Neuronal stem cell (in vitro differentiated cells): Measurements from ENCODE around the gene NACA2.
"Not testable (repeated sequence)": the region's sequence is repeated elsewhere in the genome, so short reads cannot be mapped to it uniquely, and the experiment has no call there.

Source experiments
- DNase-seq: peaks from one replicate; pipeline ENCODE4 v3.0.0-alpha.2; 2013; ENCODE audit warnings: low spot score
- H2AFZ ChIP-seq: one replicate; pipeline ENCODE4 v1.6.1; 2013; ENCODE audit warnings: mild to moderate bottlenecking, low read length, inconsistent platforms
- H2AK5ac ChIP-seq: 2 replicates; pipeline ENCODE4 v1.6.1; 2013; ENCODE audit warnings: low read depth, mild to moderate bottlenecking, inconsistent platforms, low read length, moderate library complexity, mixed read lengths
- H2BK120ac ChIP-seq: 2 replicates; pipeline ENCODE4 v1.6.1; 2013; ENCODE audit warnings: low read depth, mild to moderate bottlenecking, inconsistent platforms, low read length, moderate library complexity, mixed read lengths
- H2BK12ac ChIP-seq: one replicate; pipeline ENCODE4 v1.6.1; 2013; ENCODE audit warnings: low read length, inconsistent platforms
- H2BK15ac ChIP-seq: 2 replicates; pipeline ENCODE4 v1.6.1; 2013; ENCODE audit warnings: mild to moderate bottlenecking, low read length, inconsistent platforms, mixed read lengths
- H2BK5ac ChIP-seq: one replicate; pipeline ENCODE4 v1.6.1; 2013; ENCODE audit warnings: inconsistent platforms, mild to moderate bottlenecking, low read length, moderate library complexity
- H3K14ac ChIP-seq: one replicate; pipeline ENCODE4 v1.6.1; 2013; ENCODE audit warnings: low read length, inconsistent platforms
- H3K18ac ChIP-seq: 2 replicates; pipeline ENCODE4 v1.6.1; 2013; ENCODE audit warnings: low read length, inconsistent platforms
- H3K23ac ChIP-seq: 2 replicates; pipeline ENCODE4 v1.6.1; 2013; ENCODE audit warnings: low read depth, mild to moderate bottlenecking, mixed read lengths, low read length, inconsistent platforms; ENCODE audit not compliant: poor library complexity
- H3K27ac ChIP-seq: replicated peaks from 3 replicates; pipeline ENCODE4 v1.5.1; 2013; ENCODE audit warnings: low read length, inconsistent platforms
- H3K27me3 ChIP-seq, 3 experiments: 2 replicates each; pipeline ENCODE4 v1.6.1; 2013; ENCODE audit warnings: low read length in 3 of 3, mild to moderate bottlenecking in 2 of 3, inconsistent platforms in 1 of 3, low read depth in 1 of 3, mixed read lengths in 1 of 3, moderate library complexity in 1 of 3; ENCODE audit not compliant: control insufficient read depth in 3 of 3, insufficient read depth in 3 of 3
- H3K36me3 ChIP-seq, 2 donors: replicated peaks in 1 of 2; 2 replicates each; pipeline ENCODE4 v1.6.1; 2013; ENCODE audit warnings: low read length in 2 of 2; ENCODE audit not compliant: control insufficient read depth in 2 of 2, insufficient read depth in 2 of 2
- H3K4ac ChIP-seq: 2 replicates; pipeline ENCODE4 v1.6.1; 2013; ENCODE audit warnings: inconsistent platforms, mild to moderate bottlenecking, low read length, moderate library complexity
- H3K4me1 ChIP-seq, 2 donors: 1 replicate in 1 of 2; 2 replicates in 1 of 2; pipeline ENCODE4 v1.6.1; 2013; ENCODE audit warnings: low read length in 2 of 2, low read depth in 1 of 2; ENCODE audit not compliant: control insufficient read depth in 2 of 2, insufficient read depth in 1 of 2
- H3K4me2 ChIP-seq: one replicate; pipeline ENCODE4 v1.6.1; 2013; ENCODE audit warnings: mild to moderate bottlenecking, low read length, inconsistent platforms; ENCODE audit not compliant: insufficient read depth, poor library complexity, severe bottlenecking
- H3K4me3 ChIP-seq, 2 donors: 2 replicates each; pipeline ENCODE4 v1.5.1; 2013; ENCODE audit warnings: low read length in 2 of 2, mild to moderate bottlenecking in 2 of 2, inconsistent platforms in 1 of 2, moderate library complexity in 1 of 2
- H3K79me1 ChIP-seq: one replicate; pipeline ENCODE4 v1.6.1; 2013; ENCODE audit warnings: low read depth, mild to moderate bottlenecking, inconsistent platforms, low read length, moderate library complexity
- H3K9ac ChIP-seq: one replicate; pipeline ENCODE4 v1.6.1; 2013; ENCODE audit warnings: mild to moderate bottlenecking, low read depth, low read length, inconsistent platforms; ENCODE audit not compliant: poor library complexity
- H3K9me3 ChIP-seq, 2 donors: replicated peaks in 1 of 2; 2 replicates each; pipeline versions ENCODE3 to v1.6.1; 2013; ENCODE audit warnings: low read length in 2 of 2, mild to moderate bottlenecking in 2 of 2, inconsistent platforms in 1 of 2, low read depth in 1 of 2, mixed read lengths in 1 of 2, moderate library complexity in 1 of 2; ENCODE audit not compliant: control insufficient read depth in 2 of 2, insufficient read depth in 1 of 2
- H4K8ac ChIP-seq: one replicate; pipeline ENCODE4 v1.6.1; 2013; ENCODE audit warnings: low read depth, mild to moderate bottlenecking, inconsistent platforms, low read length, moderate library complexity
- H4K91ac ChIP-seq: one replicate; pipeline ENCODE4 v1.6.1; 2013; ENCODE audit warnings: low read length, low read depth, mild to moderate bottlenecking, inconsistent platforms; ENCODE audit not compliant: poor library complexity
- WGBS, 2 donors: extraction: QIAGEN DNeasy Blood & Tissue Kit; methylation state at CpG; one replicate each; pipeline ENCODE4 v1.1.7; 2013; ENCODE audit warnings: missing lambda C conversion rate in 2 of 2, mixed read lengths in 1 of 2; ENCODE audit not compliant: insufficient read length in 2 of 2, insufficient replicate concordance in 1 of 2; ENCODE audit errors: extremely low coverage in 2 of 2; 5-methylcytosine and 5-hydroxymethylcytosine counted together

The NACA2 gene

DNA sequence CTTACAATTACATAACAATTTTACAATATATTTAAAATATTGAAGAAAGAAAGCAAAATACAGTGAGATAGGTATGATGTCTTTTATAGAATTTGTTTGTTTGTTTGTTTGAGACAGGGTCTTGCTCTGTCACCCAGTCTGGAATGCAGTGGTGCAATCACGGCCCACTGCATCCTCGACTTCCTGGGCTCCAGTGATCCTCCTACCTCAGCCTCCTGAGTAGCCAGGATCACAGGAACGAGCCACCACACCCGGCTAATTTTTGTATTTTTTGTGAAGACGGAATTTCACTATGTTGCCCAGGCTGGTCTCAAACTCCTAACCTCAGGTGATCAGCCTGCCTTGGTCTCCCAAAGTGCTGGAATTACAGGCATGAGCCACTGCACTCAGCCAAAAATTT is 21.5 kb downstream of the NACA2 start:
- not testable (repeated sequence) for H2BK15ac ChIP-seq, H2AK5ac ChIP-seq, H3K79me1 ChIP-seq, H3K4me2 ChIP-seq, H3K9me3 ChIP-seq, H2BK12ac ChIP-seq, H3K4me1 ChIP-seq, H3K14ac ChIP-seq, H3K23ac ChIP-seq, H3K4ac ChIP-seq, H3K18ac ChIP-seq, H4K91ac ChIP-seq, H3K27ac ChIP-seq, H3K36me3 ChIP-seq, H2BK120ac ChIP-seq, H2AFZ ChIP-seq, H2BK5ac ChIP-seq, DNase-seq, H4K8ac ChIP-seq, H3K9ac ChIP-seq, H3K27me3 ChIP-seq, H3K4me3 ChIP-seq
- no CpG with 5 or more reads among the region's 5 CpGs for WGBS, 2 donors

DNA sequence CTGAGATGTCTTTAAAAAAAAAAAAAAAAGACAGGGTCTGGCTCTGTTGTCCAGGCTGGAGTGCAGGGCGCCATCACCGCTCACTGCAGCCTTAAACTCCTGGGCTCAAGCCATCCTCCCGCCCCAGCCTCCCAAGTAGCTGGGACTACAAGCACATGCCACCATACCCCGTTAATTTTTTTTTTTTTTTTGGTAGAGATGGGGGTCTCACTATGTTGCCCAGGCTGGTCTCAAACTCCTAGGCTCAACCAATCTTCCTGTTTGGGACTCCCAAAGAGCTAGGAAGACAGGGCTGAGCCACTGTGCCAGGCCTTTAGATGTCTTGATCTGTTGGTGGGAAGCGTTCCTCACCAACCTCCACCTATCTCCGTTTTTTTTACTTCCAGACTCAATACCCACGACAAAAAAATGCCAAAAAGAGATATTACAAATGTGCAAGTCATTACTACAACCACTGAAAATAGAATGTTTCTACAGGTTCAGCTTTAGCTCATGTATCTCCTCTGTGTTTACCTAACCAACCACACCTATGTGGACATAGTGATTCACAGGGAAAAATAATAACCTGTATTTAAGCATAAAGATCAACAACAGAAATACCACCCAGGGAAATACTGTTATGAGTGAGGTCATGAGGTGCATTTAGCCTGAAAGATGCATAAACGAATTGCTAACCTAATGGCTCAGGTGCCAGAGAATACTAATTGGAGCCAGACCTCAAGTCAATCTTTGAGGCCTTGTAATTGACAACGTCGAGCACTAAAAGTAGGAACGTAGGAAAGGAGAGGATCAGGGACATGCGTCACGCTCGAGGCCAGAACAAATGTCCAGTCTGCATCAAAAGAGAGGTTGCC is 22.6 kb downstream of the NACA2 start:
- H3K27me3 ChIP-seq: no peaks in the 10 kb centered on the region
- peaks cover 2 to 5% of the 10 kb centered on the region in 2 donors for H3K9me3 ChIP-seq
- no peaks in the 10 kb centered on the region for H3K4me1 ChIP-seq
- no peak overlapping the region for H4K8ac ChIP-seq
- H3K4ac ChIP-seq: no peak overlapping the region
- no peak overlapping the region for H3K18ac ChIP-seq
- H2AK5ac ChIP-seq: no peak overlapping the region
- H4K91ac ChIP-seq: no peak overlapping the region
- no peak overlapping the region for H2BK15ac ChIP-seq
- no peak overlapping the region for H2BK5ac ChIP-seq
- H2BK12ac ChIP-seq: no peak overlapping the region
- no peak overlapping the region for H3K23ac ChIP-seq
- no peak overlapping the region for H3K14ac ChIP-seq
- no peak overlapping the region for H3K4me3 ChIP-seq
- H3K27ac ChIP-seq: no peak overlapping the region
- H2AFZ ChIP-seq: no peak overlapping the region
- H3K4me2 ChIP-seq: no peak overlapping the region
- no peak overlapping the region for H3K9ac ChIP-seq
- WGBS, 2 donors: no CpG with 5 or more reads among the region's 14 CpGs
- DNase-seq: no peak
- peaks cover 0 to 2% of the 10 kb centered on the region in 2 donors for H3K36me3 ChIP-seq
- no peak overlapping the region for H2BK120ac ChIP-seq
- no peaks in the 10 kb centered on the region for H3K79me1 ChIP-seq

DNA sequence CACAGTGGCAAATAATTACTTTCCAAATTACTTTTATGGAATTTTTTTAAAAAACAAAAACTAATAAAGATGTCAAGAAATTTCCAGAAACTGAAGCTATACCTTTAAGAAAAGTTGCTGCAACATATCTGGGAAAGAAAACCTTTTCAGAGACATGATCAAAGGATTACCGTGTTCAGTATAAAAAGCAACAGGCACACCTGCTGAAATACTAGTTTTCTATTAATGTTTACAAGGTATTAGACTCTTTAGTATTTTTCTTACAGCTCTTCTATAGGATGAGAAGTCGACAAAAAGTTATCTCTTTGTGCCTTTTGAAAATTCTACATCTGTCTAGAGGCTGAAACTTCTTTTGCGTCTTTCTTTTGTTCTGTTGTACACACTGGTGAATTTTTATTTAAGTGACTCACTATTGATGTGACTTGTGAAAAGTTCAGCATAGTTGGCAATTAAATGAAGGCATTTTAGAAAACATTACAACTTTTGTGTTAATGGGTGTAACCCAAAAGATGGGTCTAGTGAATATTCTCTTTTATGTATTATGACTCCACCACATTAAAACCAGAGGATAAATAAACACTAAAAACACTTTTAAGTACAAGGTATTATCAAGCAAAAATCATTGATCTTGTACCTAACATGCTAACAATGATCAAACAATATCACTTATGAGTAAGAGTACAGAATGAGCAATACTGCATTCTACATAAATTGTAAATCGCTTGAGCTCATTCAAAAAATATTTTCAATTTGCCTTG is 23.8 kb downstream of the NACA2 start:
- no peaks in the 10 kb centered on the region for H3K79me1 ChIP-seq
- H3K27ac ChIP-seq: no peak overlapping the region
- no peak overlapping the region for H3K14ac ChIP-seq
- DNase-seq: no peak
- no peak overlapping the region for H2BK5ac ChIP-seq
- H4K91ac ChIP-seq: no peak overlapping the region
- no peaks in the 10 kb centered on the region for H3K27me3 ChIP-seq
- no peak overlapping the region for H3K23ac ChIP-seq
- no peak overlapping the region for H4K8ac ChIP-seq
- WGBS, 2 donors: no CpG with 5 or more reads among the region's 4 CpGs
- peaks cover 4 to 5% of the 10 kb centered on the region in 2 donors for H3K9me3 ChIP-seq
- no peak overlapping the region for H2BK12ac ChIP-seq
- no peak overlapping the region for H2AK5ac ChIP-seq
- no peak overlapping the region for H3K18ac ChIP-seq
- H3K4ac ChIP-seq: no peak overlapping the region
- no peak overlapping the region for H3K4me2 ChIP-seq
- H3K9ac ChIP-seq: no peak overlapping the region
- H2BK120ac ChIP-seq: no peak overlapping the region
- no peak overlapping the region for H2AFZ ChIP-seq
- peaks cover 0 to 2% of the 10 kb centered on the region in 2 donors for H3K36me3 ChIP-seq
- no peak overlapping the region for H3K4me3 ChIP-seq
- H2BK15ac ChIP-seq: no peak overlapping the region
- no peaks in the 10 kb centered on the region for H3K4me1 ChIP-seq

DNA sequence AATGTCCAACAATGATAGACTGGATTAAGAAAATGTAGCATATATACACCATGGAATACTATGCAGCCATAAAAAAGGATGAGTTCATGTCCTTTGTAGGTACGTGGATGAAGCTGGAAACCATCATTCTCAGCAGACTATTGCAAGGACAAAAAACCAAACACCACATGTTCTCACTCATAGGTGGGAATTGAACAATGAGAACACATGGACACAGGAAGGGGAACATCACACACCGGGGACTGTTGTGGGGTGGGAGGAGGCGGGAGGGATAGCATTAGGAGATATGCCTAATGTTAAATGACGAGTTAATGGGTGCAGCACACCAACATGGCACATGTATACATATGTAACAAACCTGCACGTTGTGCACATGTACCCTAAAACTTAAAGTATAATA is 24.6 kb downstream of the NACA2 start:
- not testable (repeated sequence) for H3K9ac ChIP-seq, H2BK5ac ChIP-seq, H3K79me1 ChIP-seq, H2BK15ac ChIP-seq, H3K18ac ChIP-seq, H2BK12ac ChIP-seq, H3K14ac ChIP-seq, H3K4me2 ChIP-seq, H3K4me3 ChIP-seq, H4K8ac ChIP-seq, H3K4me1 ChIP-seq, H3K36me3 ChIP-seq, H4K91ac ChIP-seq, H2AFZ ChIP-seq, H3K4ac ChIP-seq, H3K23ac ChIP-seq, H3K9me3 ChIP-seq, H3K27me3 ChIP-seq, DNase-seq, H2AK5ac ChIP-seq, H3K27ac ChIP-seq, H2BK120ac ChIP-seq
- WGBS, 2 donors: no CpG with 5 or more reads among the region's 5 CpGs
